ENCODE data around the gene UGDH.

The UGDH gene

GRCh38 chr4:39486221-39486804 lies 40.9 kb downstream of the UGDH start:
- no peak for TF ChIP-seq CTCF (IDR thresholded peaks at IDR 0.05; ENCODE audit: low read depth, low read length)
- no peak overlapping the region for H3K4me3 ChIP-seq (ENCODE audit: low read depth, low read length)

- H3K4me3 ChIP-seq (ENCODE audit: low read depth, low read length): no peak overlapping the region
- no peak for TF ChIP-seq CTCF (IDR thresholded peaks at IDR 0.05; ENCODE audit: low read depth, low read length)
These were observed 42.5 kb downstream of the UGDH start for GRCh38 chr4:39484582-39485272.

GRCh38 chr4:39480902-39481695 lies 46.1 kb downstream of the UGDH start:
- no peak for TF ChIP-seq CTCF (IDR thresholded peaks at IDR 0.05; ENCODE audit: low read depth, low read length)
- H3K4me3 ChIP-seq (ENCODE audit: low read depth, low read length): no peak overlapping the region

- no peak overlapping the region for H3K4me3 ChIP-seq (ENCODE audit: low read depth, low read length)
These were observed 47.0 kb downstream of the UGDH start for GRCh38 chr4:39480251-39480650.

GRCh38 chr4:39476187-39476895 lies 50.9 kb downstream of the UGDH start:
- H3K4me3 ChIP-seq (ENCODE audit: low read depth, low read length): no peak overlapping the region

More at GRCh38 chr4:39480251-39480650, 47.0 kb downstream of the UGDH start:
- no peak for TF ChIP-seq CTCF (IDR thresholded peaks at IDR 0.05; ENCODE audit: low read depth, low read length)

GRCh38 chr4:39472396-39472795 lies 54.8 kb downstream of the UGDH start:
- H3K4me3 ChIP-seq (ENCODE audit: low read depth, low read length): no peak overlapping the region
- TF ChIP-seq CTCF (IDR thresholded peaks at IDR 0.05; ENCODE audit: low read depth, low read length): no peak

More at GRCh38 chr4:39476187-39476895, 50.9 kb downstream of the UGDH start:
- TF ChIP-seq CTCF (IDR thresholded peaks at IDR 0.05; ENCODE audit: low read depth, low read length): no peak

Measured in WI38 (cell line).